ENCODE results near the gene STXBP6. TPM values are rescaled to one million over a fixed set of nuclear protein-coding genes. Genes with fewer than 3 reads are reported as not detected.

The STXBP6 gene
- polyA plus RNA-seq, 2 donors, result 1.9 to 2.2 TPM

- H3K9me3 ChIP-seq (ENCODE audit: control insufficient read depth in 2 of 2, insufficient read depth in 1 of 2, low read depth in 1 of 2, low read length in 1 of 2), result no peaks in the 10 kb centered on the region
- H3K4me3 ChIP-seq (ENCODE audit: low read depth in 1 of 2, low read length in 2 of 2), result no peak overlapping the region
- no peak overlapping the region for H3K27ac ChIP-seq (ENCODE audit: low read depth in 2 of 2, low read length in 1 of 2)
- H3K36me3 ChIP-seq (ENCODE audit: control insufficient read depth in 2 of 2, insufficient read depth in 2 of 2, low read length in 1 of 2), result no peaks in the 10 kb centered on the region
- no peaks in the 10 kb centered on the region for H3K4me1 ChIP-seq (ENCODE audit: control insufficient read depth in 2 of 2, insufficient read depth in 2 of 2, low read length in 1 of 2)
- 89 to 90% methylated on average over 3 of the region's 3 CpGs for WGBS, 2 donors
- no peaks in the 10 kb centered on the region for H3K27me3 ChIP-seq (ENCODE audit: control insufficient read depth in 1 of 2, insufficient read depth in 2 of 2, low read length in 2 of 2)
Measured at GRCh38 chr14:25006031-25006430, 43.9 kb downstream of the STXBP6 start.

- no peaks in the 10 kb centered on the region for H3K4me1 ChIP-seq (ENCODE audit: control insufficient read depth in 2 of 2, insufficient read depth in 2 of 2, low read length in 1 of 2)
Measured at GRCh38 chr14:25004389-25004809, 45.5 kb downstream of the STXBP6 start.

GRCh38 chr14:25003537-25003936 is 46.4 kb downstream of the STXBP6 start:
- no peak overlapping the region for H3K4me3 ChIP-seq (ENCODE audit: low read depth in 1 of 2, low read length in 2 of 2)
- H3K9me3 ChIP-seq (ENCODE audit: control insufficient read depth in 2 of 2, insufficient read depth in 1 of 2, low read depth in 1 of 2, low read length in 1 of 2), result no peaks in the 10 kb centered on the region
- 81 to 92% methylated on average over 1 of the region's 1 CpG for WGBS, 2 donors
- no peak overlapping the region for H3K27ac ChIP-seq (ENCODE audit: low read depth in 2 of 2, low read length in 1 of 2)
- H3K4me1 ChIP-seq (ENCODE audit: control insufficient read depth in 2 of 2, insufficient read depth in 2 of 2, low read length in 1 of 2), result no peaks in the 10 kb centered on the region
- H3K36me3 ChIP-seq (ENCODE audit: control insufficient read depth in 2 of 2, insufficient read depth in 2 of 2, low read length in 1 of 2), result no peaks in the 10 kb centered on the region
- H3K27me3 ChIP-seq (ENCODE audit: control insufficient read depth in 1 of 2, insufficient read depth in 2 of 2, low read length in 2 of 2), result no peaks in the 10 kb centered on the region

More at GRCh38 chr14:25004389-25004809, 45.5 kb downstream of the STXBP6 start:
- 85 to 100% methylated on average over 1 of the region's 1 CpG for WGBS, 2 donors
- H3K27me3 ChIP-seq (ENCODE audit: control insufficient read depth in 1 of 2, insufficient read depth in 2 of 2, low read length in 2 of 2), result no peaks in the 10 kb centered on the region
- no peaks in the 10 kb centered on the region for H3K9me3 ChIP-seq (ENCODE audit: control insufficient read depth in 2 of 2, insufficient read depth in 1 of 2, low read depth in 1 of 2, low read length in 1 of 2)
- H3K36me3 ChIP-seq (ENCODE audit: control insufficient read depth in 2 of 2, insufficient read depth in 2 of 2, low read length in 1 of 2), result no peaks in the 10 kb centered on the region
- H3K4me3 ChIP-seq (ENCODE audit: low read depth in 1 of 2, low read length in 2 of 2), result no peak overlapping the region
- H3K27ac ChIP-seq (ENCODE audit: low read depth in 2 of 2, low read length in 1 of 2), result no peak overlapping the region

- H3K36me3 ChIP-seq (ENCODE audit: control insufficient read depth in 2 of 2, insufficient read depth in 2 of 2, low read length in 1 of 2), result no peaks in the 10 kb centered on the region
- 55 to 60% methylated on average over 2 of the region's 2 CpGs for WGBS, 2 donors
- no peak overlapping the region for H3K27ac ChIP-seq (ENCODE audit: low read depth in 2 of 2, low read length in 1 of 2)
- no peaks in the 10 kb centered on the region for H3K27me3 ChIP-seq (ENCODE audit: control insufficient read depth in 1 of 2, insufficient read depth in 2 of 2, low read length in 2 of 2)
- H3K9me3 ChIP-seq (ENCODE audit: control insufficient read depth in 2 of 2, insufficient read depth in 1 of 2, low read depth in 1 of 2, low read length in 1 of 2), result no peaks in the 10 kb centered on the region
- no peak overlapping the region for H3K4me3 ChIP-seq (ENCODE audit: low read depth in 1 of 2, low read length in 2 of 2)
- no peaks in the 10 kb centered on the region for H3K4me1 ChIP-seq (ENCODE audit: control insufficient read depth in 2 of 2, insufficient read depth in 2 of 2, low read length in 1 of 2)
Measured at GRCh38 chr14:25001601-25002000, 48.3 kb downstream of the STXBP6 start.

- Histone ChIP-seq H3K27me3 (ENCODE audit: control insufficient read depth in 1 of 2, insufficient read depth in 2 of 2, low read length in 2 of 2) (no peaks in the 10 kb centered on the region), H3K36me3 (ENCODE audit: control insufficient read depth in 2 of 2, insufficient read depth in 2 of 2, low read length in 1 of 2) (no peaks in the 10 kb centered on the region), H3K4me1 (ENCODE audit: control insufficient read depth in 2 of 2, insufficient read depth in 2 of 2, low read length in 1 of 2) (no peaks in the 10 kb centered on the region), H3K27ac (ENCODE audit: low read depth in 2 of 2, low read length in 1 of 2) (no peak overlapping the region), H3K4me3 (ENCODE audit: low read depth in 1 of 2, low read length in 2 of 2) (no peak overlapping the region), H3K9me3 (ENCODE audit: control insufficient read depth in 2 of 2, insufficient read depth in 1 of 2, low read depth in 1 of 2, low read length in 1 of 2) (no peaks in the 10 kb centered on the region)
- 85 to 87% methylated on average over 1 of the region's 1 CpG for WGBS, 2 donors
Measured at GRCh38 chr14:25001156-25001555, 48.8 kb downstream of the STXBP6 start.

GRCh38 chr14:24999157-24999556 is 50.8 kb downstream of the STXBP6 start:
- H3K9me3 ChIP-seq (ENCODE audit: control insufficient read depth in 2 of 2, insufficient read depth in 1 of 2, low read depth in 1 of 2, low read length in 1 of 2), result no peaks in the 10 kb centered on the region
- H3K4me1 ChIP-seq (ENCODE audit: control insufficient read depth in 2 of 2, insufficient read depth in 2 of 2, low read length in 1 of 2), result no peaks in the 10 kb centered on the region
- H3K4me3 ChIP-seq (ENCODE audit: low read depth in 1 of 2, low read length in 2 of 2), result no peak overlapping the region
- no peaks in the 10 kb centered on the region for H3K27me3 ChIP-seq (ENCODE audit: control insufficient read depth in 1 of 2, insufficient read depth in 2 of 2, low read length in 2 of 2)
- 93 to 95% methylated on average over 4 of the region's 4 CpGs for WGBS, 2 donors
- no peak overlapping the region for H3K27ac ChIP-seq (ENCODE audit: low read depth in 2 of 2, low read length in 1 of 2)
- H3K36me3 ChIP-seq (ENCODE audit: control insufficient read depth in 2 of 2, insufficient read depth in 2 of 2, low read length in 1 of 2), result no peaks in the 10 kb centered on the region

GRCh38 chr14:24996930-24997725 is 52.8 kb downstream of the STXBP6 start:
- no peaks in the 10 kb centered on the region for H3K27me3 ChIP-seq (ENCODE audit: control insufficient read depth in 1 of 2, insufficient read depth in 2 of 2, low read length in 2 of 2)
- 80 to 82% methylated on average over 6 of the region's 6 CpGs for WGBS, 2 donors

GRCh38 chr14:24995016-24995415 is 54.9 kb downstream of the STXBP6 start:
- H3K9me3 ChIP-seq (ENCODE audit: control insufficient read depth in 2 of 2, insufficient read depth in 1 of 2, low read depth in 1 of 2, low read length in 1 of 2), result no peaks in the 10 kb centered on the region
- no peak overlapping the region for H3K4me3 ChIP-seq (ENCODE audit: low read depth in 1 of 2, low read length in 2 of 2)
- no peak overlapping the region for H3K27ac ChIP-seq (ENCODE audit: low read depth in 2 of 2, low read length in 1 of 2)
- no peaks in the 10 kb centered on the region for H3K27me3 ChIP-seq (ENCODE audit: control insufficient read depth in 1 of 2, insufficient read depth in 2 of 2, low read length in 2 of 2)
- no peaks in the 10 kb centered on the region for H3K36me3 ChIP-seq (ENCODE audit: control insufficient read depth in 2 of 2, insufficient read depth in 2 of 2, low read length in 1 of 2)
- H3K4me1 ChIP-seq (ENCODE audit: control insufficient read depth in 2 of 2, insufficient read depth in 2 of 2, low read length in 1 of 2), result no peaks in the 10 kb centered on the region
- WGBS, 2 donors, result 91 to 97% methylated on average over 4 of the region's 4 CpGs

More at GRCh38 chr14:24996930-24997725, 52.8 kb downstream of the STXBP6 start:
- Histone ChIP-seq H3K27ac (ENCODE audit: low read depth in 2 of 2, low read length in 1 of 2) (no peak overlapping the region), H3K36me3 (ENCODE audit: control insufficient read depth in 2 of 2, insufficient read depth in 2 of 2, low read length in 1 of 2) (no peaks in the 10 kb centered on the region), H3K9me3 (ENCODE audit: control insufficient read depth in 2 of 2, insufficient read depth in 1 of 2, low read depth in 1 of 2, low read length in 1 of 2) (no peaks in the 10 kb centered on the region), H3K4me1 (ENCODE audit: control insufficient read depth in 2 of 2, insufficient read depth in 2 of 2, low read length in 1 of 2) (no peaks in the 10 kb centered on the region), H3K4me3 (ENCODE audit: low read depth in 1 of 2, low read length in 2 of 2) (no peak overlapping the region)

GRCh38 chr14:24993631-24994030 is 56.3 kb downstream of the STXBP6 start:
- no peaks in the 10 kb centered on the region for H3K27me3 ChIP-seq (ENCODE audit: control insufficient read depth in 1 of 2, insufficient read depth in 2 of 2, low read length in 2 of 2)
- no peaks in the 10 kb centered on the region for H3K4me1 ChIP-seq (ENCODE audit: control insufficient read depth in 2 of 2, insufficient read depth in 2 of 2, low read length in 1 of 2)
- no peak overlapping the region for H3K4me3 ChIP-seq (ENCODE audit: low read depth in 1 of 2, low read length in 2 of 2)
- no peaks in the 10 kb centered on the region for H3K36me3 ChIP-seq (ENCODE audit: control insufficient read depth in 2 of 2, insufficient read depth in 2 of 2, low read length in 1 of 2)
- no peak overlapping the region for H3K27ac ChIP-seq (ENCODE audit: low read depth in 2 of 2, low read length in 1 of 2)
- no peaks in the 10 kb centered on the region for H3K9me3 ChIP-seq (ENCODE audit: control insufficient read depth in 2 of 2, insufficient read depth in 1 of 2, low read depth in 1 of 2, low read length in 1 of 2)

All from esophagus (tissue), 2 donors.